ENCODE data around the gene UNC13D.

Gene UNC13D

DNA sequence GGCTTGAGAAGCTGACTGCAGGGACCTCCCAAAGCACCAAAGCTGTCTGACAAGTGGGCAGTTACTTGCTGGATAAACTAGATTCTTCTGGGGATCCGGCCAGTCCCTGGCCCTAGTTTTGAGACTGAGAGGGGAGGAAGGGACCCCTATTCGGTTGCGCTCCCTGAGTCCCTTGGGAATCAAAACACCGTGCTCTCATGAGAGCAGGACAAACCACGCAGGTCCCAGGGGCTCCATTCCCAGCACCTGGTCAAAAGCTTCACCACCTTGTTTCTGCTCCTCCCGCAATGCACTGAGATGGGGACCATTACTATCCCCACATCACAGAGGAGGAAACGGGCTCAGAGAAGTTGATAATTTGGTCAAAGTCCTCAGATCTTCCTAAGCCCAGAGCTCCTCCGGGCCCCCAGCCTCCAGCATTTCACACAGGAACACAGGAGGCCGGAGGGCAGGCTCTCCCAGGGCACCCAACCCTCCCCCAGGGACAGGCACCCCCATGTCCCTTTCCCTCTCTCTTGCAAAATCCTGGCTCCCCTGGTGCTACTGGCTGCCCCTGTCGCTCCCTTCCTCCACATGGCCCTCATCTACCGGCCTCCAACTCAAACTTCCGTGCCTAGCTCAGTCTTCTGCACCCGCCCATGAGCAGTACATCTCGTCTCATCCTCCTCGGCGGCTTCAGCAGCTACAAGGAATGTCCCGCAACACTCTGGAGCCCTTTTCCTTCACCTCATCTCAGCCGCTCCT lies 49.3 kb upstream of the UNC13D start (continued):
- TF ChIP-seq, protein P1, sequence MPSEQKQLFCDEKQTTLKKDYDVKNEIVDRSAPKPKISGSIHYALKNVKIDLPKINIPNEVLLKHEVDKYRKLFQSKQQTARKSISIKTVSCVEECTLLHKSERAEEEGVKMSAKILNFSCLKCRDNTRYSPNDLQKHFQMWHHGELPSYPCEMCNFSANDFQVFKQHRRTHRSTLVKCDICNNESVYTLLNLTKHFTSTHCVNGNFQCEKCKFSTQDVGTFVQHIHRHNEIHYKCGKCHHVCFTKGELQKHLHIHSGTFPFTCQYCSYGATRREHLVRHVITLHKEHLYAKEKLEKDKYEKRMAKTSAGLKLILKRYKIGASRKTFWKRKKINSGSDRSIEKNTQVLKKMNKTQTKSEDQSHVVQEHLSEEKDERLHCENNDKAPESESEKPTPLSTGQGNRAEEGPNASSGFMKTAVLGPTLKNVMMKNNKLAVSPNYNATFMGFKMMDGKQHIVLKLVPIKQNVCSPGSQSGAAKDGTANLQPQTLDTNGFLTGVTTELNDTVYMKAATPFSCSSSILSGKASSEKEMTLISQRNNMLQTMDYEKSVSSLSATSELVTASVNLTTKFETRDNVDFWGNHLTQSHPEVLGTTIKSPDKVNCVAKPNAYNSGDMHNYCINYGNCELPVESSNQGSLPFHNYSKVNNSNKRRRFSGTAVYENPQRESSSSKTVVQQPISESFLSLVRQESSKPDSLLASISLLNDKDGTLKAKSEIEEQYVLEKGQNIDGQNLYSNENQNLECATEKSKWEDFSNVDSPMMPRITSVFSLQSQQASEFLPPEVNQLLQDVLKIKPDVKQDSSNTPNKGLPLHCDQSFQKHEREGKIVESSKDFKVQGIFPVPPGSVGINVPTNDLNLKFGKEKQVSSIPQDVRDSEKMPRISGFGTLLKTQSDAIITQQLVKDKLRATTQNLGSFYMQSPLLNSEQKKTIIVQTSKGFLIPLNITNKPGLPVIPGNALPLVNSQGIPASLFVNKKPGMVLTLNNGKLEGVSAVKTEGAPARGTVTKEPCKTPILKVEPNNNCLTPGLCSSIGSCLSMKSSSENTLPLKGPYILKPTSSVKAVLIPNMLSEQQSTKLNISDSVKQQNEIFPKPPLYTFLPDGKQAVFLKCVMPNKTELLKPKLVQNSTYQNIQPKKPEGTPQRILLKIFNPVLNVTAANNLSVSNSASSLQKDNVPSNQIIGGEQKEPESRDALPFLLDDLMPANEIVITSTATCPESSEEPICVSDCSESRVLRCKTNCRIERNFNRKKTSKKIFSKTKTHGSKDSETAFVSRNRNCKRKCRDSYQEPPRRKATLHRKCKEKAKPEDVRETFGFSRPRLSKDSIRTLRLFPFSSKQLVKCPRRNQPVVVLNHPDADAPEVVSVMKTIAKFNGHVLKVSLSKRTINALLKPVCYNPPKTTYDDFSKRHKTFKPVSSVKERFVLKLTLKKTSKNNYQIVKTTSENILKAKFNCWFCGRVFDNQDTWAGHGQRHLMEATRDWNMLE (tag by site-specific recombination; conservative IDR thresholded peaks at IDR 0.05; ENCODE audit: low read depth) = no peak
- no peak for TF ChIP-seq MYNN (tag by site-specific recombination; IDR thresholded peaks at IDR 0.05; ENCODE audit: borderline replicate concordance)
- TF ChIP-seq, protein P2, sequence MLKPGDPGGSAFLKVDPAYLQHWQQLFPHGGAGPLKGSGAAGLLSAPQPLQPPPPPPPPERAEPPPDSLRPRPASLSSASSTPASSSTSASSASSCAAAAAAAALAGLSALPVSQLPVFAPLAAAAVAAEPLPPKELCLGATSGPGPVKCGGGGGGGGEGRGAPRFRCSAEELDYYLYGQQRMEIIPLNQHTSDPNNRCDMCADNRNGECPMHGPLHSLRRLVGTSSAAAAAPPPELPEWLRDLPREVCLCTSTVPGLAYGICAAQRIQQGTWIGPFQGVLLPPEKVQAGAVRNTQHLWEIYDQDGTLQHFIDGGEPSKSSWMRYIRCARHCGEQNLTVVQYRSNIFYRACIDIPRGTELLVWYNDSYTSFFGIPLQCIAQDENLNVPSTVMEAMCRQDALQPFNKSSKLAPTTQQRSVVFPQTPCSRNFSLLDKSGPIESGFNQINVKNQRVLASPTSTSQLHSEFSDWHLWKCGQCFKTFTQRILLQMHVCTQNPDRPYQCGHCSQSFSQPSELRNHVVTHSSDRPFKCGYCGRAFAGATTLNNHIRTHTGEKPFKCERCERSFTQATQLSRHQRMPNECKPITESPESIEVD (tag by site-specific recombination; IDR thresholded peaks at IDR 0.05) = no peak
- no peak for TF ChIP-seq ZNF16 (tag by site-specific recombination; IDR thresholded peaks at IDR 0.05; ENCODE audit: low read depth)

DNA sequence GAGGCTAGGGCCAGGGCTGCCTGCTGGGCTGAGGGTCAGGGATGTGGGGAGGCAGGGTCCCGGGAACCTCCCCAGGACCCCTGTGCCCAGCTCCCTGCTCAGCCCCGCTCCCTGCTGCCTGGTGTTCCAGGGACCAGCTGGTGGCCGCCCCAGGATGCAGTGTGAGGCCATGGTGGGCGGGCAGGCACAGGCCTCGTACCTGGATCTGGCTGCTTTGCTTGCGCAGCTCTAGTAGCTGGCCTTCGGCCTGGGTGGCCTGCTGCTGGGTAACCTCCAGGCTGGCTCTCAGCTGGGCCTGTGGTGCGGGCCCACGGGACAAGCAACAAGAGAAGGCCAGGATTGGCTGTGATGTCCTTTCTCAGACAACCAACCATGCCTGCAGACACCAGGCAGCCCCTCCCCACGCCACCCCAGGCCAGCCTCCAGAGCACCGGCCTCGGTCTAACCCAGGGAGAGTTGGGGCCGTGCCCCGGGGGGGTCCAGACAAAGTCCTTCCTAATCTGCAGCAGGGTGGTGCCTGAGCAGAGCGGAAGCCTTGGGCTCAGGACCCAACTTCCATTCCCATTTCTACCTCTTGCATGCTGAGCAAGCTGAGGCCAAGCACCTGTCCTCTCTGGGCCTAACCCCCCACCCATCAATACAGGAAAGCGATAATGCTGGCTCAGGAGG lies 48.5 kb upstream of the UNC13D start:
- Histone ChIP-seq H3K4me1 (ENCODE audit: control insufficient read depth, insufficient read depth, low read length) (peaks cover 10% of the 10 kb centered on the region), H3K4me3 (ENCODE audit: low read depth, low read length) (no peak overlapping the region), H3K9me3 (ENCODE audit: control insufficient read depth, insufficient read depth, low read depth, low read length) (no peaks in the 10 kb centered on the region), H3K36me3 (ENCODE audit: control insufficient read depth in 2 of 2, insufficient read depth in 1 of 2, low read length in 2 of 2) (peaks cover 11 to 40% of the 10 kb centered on the region in 2 experiments; a peak in 2 of 3 replicates), H3K27ac (ENCODE audit: extremely low read depth, low read depth, low read length) (no peak overlapping the region)
- ChIA-PET POLR2A (interaction anchor here (0.8 to 2.2 kb wide), 8 partner anchors 10 to 87 kb away, joined by 3 to 20 read pairs (median 3); partner anchors contain the start of genes TRIM47 and WBP2), CTCF (interaction anchor here (0.6 to 1.9 kb wide), 4 partner anchors 12 to 409 kb away, joined by 3 to 8 read pairs (median 6); partner anchors contain the start of gene MRPL38)
- peak; percentile 62; the same call in 1 of the 2 replicates for TF ChIP-seq ZFP69B (tag by site-specific recombination; IDR thresholded peaks at IDR 0.05)
- peak; percentile 61; the same call in 1 of the 2 replicates for TF ChIP-seq ZIC2 (tag by site-specific recombination; IDR thresholded peaks at IDR 0.05)
- no peak for TF ChIP-seq RBAK (tag by site-specific recombination; IDR thresholded peaks at IDR 0.05)

DNA sequence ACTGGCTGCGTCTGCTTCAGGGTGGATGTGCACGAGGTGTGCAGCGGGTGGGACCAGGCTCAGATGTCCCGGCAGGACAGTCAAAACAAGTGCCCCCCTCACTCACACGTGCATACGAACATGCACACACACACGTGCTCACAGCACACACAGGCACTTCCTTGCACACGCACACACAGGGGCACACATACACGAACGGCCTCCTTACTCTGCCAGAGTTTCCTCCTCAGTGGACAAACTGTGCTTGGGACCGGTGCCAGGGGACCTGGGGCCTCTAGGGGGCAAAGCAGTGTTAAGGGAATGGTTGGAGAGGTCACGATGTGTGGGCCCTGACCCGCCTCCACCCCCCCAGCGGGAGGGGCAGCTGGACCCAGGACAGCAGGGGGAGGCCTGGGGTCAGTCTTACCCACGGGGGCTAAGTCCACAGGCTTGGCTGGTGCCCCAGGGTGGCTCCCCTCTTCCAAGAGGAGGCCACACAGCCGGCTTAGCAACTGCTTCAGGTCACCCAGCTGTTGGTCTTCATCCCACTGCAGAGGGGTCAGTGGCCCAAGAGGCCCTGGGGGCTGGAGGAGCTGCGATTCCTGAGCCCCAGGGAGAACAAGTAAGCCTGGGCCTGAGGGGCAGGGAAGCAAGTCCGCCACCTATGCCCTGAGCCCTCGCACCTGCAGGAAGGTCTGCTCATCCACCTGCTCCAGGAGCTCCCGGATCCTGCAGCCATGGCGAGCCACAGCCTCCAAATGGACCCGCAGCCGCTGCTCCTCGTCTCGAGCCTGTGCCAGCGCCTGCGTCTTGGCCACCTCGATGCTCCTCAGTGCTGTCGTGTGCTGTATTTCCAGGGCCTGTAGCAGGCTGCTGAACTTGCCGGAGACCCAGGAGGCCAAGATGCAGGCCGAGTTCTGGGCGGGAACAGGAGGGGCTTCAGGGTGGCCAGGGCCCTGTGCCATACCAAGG lies 47.7 kb upstream of the UNC13D start:
- no peaks in the 10 kb centered on the region for H3K9me3 ChIP-seq (ENCODE audit: control insufficient read depth, insufficient read depth, low read depth, low read length)
- peak; percentile 39 for TF ChIP-seq GLIS2 (tag by site-specific recombination; IDR thresholded peaks at IDR 0.05)
- TF ChIP-seq, protein P3, sequence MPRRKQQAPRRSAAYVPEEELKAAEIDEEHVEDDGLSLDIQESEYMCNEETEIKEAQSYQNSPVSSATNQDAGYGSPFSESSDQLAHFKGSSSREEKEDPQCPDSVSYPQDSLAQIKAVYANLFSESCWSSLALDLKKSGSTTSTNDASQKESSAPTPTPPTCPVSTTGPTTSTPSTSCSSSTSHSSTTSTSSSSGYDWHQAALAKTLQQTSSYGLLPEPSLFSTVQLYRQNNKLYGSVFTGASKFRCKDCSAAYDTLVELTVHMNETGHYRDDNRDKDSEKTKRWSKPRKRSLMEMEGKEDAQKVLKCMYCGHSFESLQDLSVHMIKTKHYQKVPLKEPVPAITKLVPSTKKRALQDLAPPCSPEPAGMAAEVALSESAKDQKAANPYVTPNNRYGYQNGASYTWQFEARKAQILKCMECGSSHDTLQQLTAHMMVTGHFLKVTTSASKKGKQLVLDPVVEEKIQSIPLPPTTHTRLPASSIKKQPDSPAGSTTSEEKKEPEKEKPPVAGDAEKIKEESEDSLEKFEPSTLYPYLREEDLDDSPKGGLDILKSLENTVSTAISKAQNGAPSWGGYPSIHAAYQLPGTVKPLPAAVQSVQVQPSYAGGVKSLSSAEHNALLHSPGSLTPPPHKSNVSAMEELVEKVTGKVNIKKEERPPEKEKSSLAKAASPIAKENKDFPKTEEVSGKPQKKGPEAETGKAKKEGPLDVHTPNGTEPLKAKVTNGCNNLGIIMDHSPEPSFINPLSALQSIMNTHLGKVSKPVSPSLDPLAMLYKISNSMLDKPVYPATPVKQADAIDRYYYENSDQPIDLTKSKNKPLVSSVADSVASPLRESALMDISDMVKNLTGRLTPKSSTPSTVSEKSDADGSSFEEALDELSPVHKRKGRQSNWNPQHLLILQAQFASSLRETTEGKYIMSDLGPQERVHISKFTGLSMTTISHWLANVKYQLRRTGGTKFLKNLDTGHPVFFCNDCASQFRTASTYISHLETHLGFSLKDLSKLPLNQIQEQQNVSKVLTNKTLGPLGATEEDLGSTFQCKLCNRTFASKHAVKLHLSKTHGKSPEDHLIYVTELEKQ (tag by site-specific recombination; IDR thresholded peaks at IDR 0.05; ENCODE audit: borderline replicate concordance) = no peak
- TF ChIP-seq ZNF600 (tag by site-specific recombination; IDR thresholded peaks at IDR 0.05) = peak; percentile 26; the same call in 1 of the 2 replicates
- peaks cover 11 to 38% of the 10 kb centered on the region in 2 experiments; a peak in 2 of 3 replicates for H3K36me3 ChIP-seq (ENCODE audit: control insufficient read depth in 2 of 2, insufficient read depth in 1 of 2, low read length in 2 of 2)
- CTCF ChIA-PET = interaction anchor here (0.6 to 1.8 kb wide), 2 partner anchors 36 to 409 kb away, joined by 3 to 8 read pairs; no protein-coding TSS in a partner anchor
- POLR2A ChIA-PET = interaction anchor here (1.0 to 1.1 kb wide), 2 partner anchors 13 to 19 kb away, joined by 3 read pairs; partner anchors contain the start of gene TRIM47
- H3K4me3 ChIP-seq (ENCODE audit: low read depth, low read length) = no peak overlapping the region
- no peak overlapping the region for H3K27ac ChIP-seq (ENCODE audit: extremely low read depth, low read depth, low read length)
- H3K4me1 ChIP-seq (ENCODE audit: control insufficient read depth, insufficient read depth, low read length) = peaks cover 4% of the 10 kb centered on the region

All from HEK293 (cell line).